Epithelial cell of esophagus (primary cell): ENCODE results near the gene LAMP1.
"Not testable (repeated sequence)": the region's sequence is repeated elsewhere in the genome, so short reads cannot be mapped to it uniquely, and the experiment has no call there.

Experiments
- DNase-seq: peaks from one replicate; pipeline ENCODE4 v3.0.0; 2010; ENCODE audit warnings: low read depth
- H3K4me3 ChIP-seq: 2 replicates; pipeline ENCODE4 v1.5.1; 2011; ENCODE audit warnings: mild to moderate bottlenecking, low read length, control low read depth
- TF ChIP-seq, protein P1 (sequence below): IDR thresholded peaks from 2 replicates; pipeline ENCODE4 v1.5.1; 2011; ENCODE audit warnings: low read depth, mild to moderate bottlenecking, low read length, control low read depth, inconsistent platforms; ENCODE audit not compliant: insufficient read depth; ENCODE audit errors: missing control alignments

The LAMP1 gene

DNA sequence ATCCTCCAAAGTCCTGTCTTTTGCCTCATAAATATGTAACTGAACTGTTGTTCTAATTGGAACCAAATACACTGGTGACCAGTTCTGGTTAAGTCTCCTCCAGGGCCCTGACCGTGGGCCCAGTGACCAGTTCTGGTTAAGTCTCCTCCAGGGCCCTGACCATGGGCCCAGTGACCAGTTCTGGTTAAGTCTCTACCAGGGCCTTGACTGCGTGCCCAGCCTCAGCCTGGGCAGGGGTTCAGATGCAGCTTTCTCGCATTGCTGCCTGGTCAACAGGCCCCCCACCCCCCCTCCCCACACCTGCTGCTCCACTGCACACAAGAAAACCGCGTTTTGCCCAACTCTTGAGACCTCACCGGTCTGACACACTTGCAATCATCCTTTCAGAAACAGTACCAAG, 70.7 kb downstream of the LAMP1 start:
- H3K4me3 ChIP-seq, result no peak overlapping the region
- no peak for DNase-seq
- TF ChIP-seq, protein P1, sequence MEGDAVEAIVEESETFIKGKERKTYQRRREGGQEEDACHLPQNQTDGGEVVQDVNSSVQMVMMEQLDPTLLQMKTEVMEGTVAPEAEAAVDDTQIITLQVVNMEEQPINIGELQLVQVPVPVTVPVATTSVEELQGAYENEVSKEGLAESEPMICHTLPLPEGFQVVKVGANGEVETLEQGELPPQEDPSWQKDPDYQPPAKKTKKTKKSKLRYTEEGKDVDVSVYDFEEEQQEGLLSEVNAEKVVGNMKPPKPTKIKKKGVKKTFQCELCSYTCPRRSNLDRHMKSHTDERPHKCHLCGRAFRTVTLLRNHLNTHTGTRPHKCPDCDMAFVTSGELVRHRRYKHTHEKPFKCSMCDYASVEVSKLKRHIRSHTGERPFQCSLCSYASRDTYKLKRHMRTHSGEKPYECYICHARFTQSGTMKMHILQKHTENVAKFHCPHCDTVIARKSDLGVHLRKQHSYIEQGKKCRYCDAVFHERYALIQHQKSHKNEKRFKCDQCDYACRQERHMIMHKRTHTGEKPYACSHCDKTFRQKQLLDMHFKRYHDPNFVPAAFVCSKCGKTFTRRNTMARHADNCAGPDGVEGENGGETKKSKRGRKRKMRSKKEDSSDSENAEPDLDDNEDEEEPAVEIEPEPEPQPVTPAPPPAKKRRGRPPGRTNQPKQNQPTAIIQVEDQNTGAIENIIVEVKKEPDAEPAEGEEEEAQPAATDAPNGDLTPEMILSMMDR, result no peak

GRCh38 chr13:113368353-113368752, 71.3 kb downstream of the LAMP1 start:
- DNase-seq, H3K4me3 ChIP-seq: not testable (repeated sequence)

GRCh38 chr13:113369189-113369588, 72.2 kb downstream of the LAMP1 start:
- no peak overlapping the region for H3K4me3 ChIP-seq
- TF ChIP-seq, protein P1, result no peak
- no peak for DNase-seq

DNA sequence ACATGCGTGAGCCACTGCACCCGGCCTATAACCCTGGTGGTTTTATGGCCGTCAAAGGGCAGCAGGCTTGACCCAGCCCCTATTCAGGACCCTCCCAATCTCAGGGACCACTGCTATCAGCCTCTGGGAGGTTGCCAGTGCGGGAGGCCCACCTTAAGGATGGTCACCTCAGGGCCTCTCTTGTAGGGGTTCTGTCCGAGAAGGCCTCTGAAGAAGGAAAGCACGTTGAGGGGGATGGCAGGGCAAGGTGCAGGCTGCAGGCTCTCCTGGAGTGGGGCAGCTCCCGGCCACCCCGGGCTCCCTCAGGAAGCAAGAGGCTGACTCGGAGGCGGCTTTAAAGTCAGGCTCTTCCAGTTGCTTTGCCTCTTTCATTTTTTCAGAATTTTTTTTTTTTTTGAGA, 72.8 kb downstream of the LAMP1 start:
- H3K4me3 ChIP-seq, result no peak overlapping the region
- DNase-seq, result no peak
- TF ChIP-seq, protein P1, result no peak

GRCh38 chr13:113371061-113371460, 74.0 kb downstream of the LAMP1 start:
- DNase-seq, result no peak
- TF ChIP-seq, protein P1, result no peak
- no peak overlapping the region for H3K4me3 ChIP-seq

DNA sequence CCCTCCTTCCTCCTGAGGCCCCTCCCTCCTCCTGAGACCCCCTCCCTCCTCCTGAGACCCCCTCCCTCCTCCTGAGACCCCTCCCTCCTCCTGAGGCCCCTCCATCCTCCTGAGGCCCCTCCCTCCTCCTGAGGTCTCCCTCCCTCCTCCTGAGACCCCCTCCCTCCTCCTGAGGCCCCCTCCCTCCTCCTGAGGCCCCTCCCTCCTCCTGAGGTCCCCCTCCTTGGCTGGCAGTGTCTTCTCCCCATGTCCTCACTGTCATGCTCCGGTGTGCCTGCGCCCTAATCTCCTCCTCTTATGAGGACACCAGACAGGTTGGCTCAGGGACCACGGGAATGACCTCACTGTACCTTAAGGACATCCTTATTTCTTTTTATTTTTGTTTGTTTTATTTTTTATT, 74.7 kb downstream of the LAMP1 start:
- not testable (repeated sequence) for DNase-seq

More for the DNA sequence above, 74.7 kb downstream of the LAMP1 start:
- H3K4me3 ChIP-seq, result not testable (repeated sequence)
